ENCODE results near the gene SLC38A9.

DNA sequence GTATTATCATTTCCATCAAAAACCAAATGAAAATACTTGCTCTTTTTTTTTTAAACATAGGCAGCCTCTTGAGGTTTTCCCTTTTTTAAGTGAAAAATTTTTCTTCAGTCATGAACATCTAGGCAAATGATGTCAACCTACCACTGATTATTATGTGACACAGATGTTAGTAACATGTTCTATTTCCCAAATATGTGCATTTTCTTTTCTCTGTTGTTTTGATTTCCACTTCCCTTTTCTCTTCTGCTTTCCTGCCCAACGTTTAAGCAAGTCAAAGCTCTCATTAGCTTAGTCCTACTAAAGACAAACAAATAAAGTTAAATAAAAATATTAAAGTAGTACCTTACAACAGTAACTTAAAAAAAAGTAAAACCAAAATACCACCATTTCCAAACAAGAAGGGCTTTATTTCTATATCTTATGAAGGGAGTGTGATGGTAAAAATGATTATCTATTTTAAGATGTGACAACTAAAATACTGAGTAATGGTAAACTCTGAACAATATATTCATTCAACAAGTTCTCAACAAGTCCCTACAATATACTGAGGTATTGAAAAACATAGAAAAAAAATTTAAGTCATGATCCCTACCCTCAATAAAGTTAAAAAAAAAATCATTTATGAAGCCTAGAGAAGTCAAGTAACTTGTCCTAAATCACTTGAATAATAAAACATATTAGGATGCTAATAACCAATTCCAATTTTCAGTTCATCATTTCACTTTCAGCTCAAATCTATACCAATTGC lies 9.4 kb downstream of the SLC38A9 start:
- no peak for TF ChIP-seq POLR2A (IDR thresholded peaks at IDR 0.05; ENCODE audit: low read depth, low read length)
- no peak for TF ChIP-seq POU2F2 (IDR thresholded peaks at IDR 0.05; ENCODE audit: low read depth, low read length)
